Muscle layer of colon (tissue), 2 donors: ENCODE measurements around the gene XRN2.
"Not testable (repeated sequence)": the region's sequence is repeated elsewhere in the genome, so short reads cannot be mapped to it uniquely, and the experiment has no call there.

Experiments
- H3K27ac ChIP-seq: one replicate; pipeline ENCODE4 v1.7.0; 2013; ENCODE audit warnings: low read depth, mild to moderate bottlenecking, low read length, moderate library complexity
- H3K27me3 ChIP-seq, 2 donors: one replicate each; pipeline ENCODE4 v1.7.0; 2013; ENCODE audit warnings: low read length in 2 of 2, mild to moderate bottlenecking in 2 of 2; ENCODE audit not compliant: insufficient read depth in 2 of 2, control insufficient read depth in 1 of 2
- H3K36me3 ChIP-seq: one replicate; pipeline ENCODE4 v1.7.0; 2013; ENCODE audit warnings: mild to moderate bottlenecking, low read length; ENCODE audit not compliant: insufficient read depth
- H3K4me1 ChIP-seq: one replicate; pipeline ENCODE4 v1.7.0; 2013; ENCODE audit warnings: mild to moderate bottlenecking, low read length; ENCODE audit not compliant: insufficient read depth
- H3K4me3 ChIP-seq, 2 donors: one replicate each; pipeline ENCODE4 v1.7.0; 2013; ENCODE audit warnings: low read length in 2 of 2, low read depth in 1 of 2, mild to moderate bottlenecking in 1 of 2, moderate library complexity in 1 of 2
- H3K9ac ChIP-seq: one replicate; pipeline ENCODE4 v1.7.0; 2013; ENCODE audit warnings: low read length
- H3K9me3 ChIP-seq: one replicate; pipeline ENCODE4 v1.7.0; 2013; ENCODE audit warnings: mild to moderate bottlenecking, low read length
- donor health status: abdominal sarcoma.
- donor health status: Adenocarcinoma of cecum.

Gene XRN2

DNA sequence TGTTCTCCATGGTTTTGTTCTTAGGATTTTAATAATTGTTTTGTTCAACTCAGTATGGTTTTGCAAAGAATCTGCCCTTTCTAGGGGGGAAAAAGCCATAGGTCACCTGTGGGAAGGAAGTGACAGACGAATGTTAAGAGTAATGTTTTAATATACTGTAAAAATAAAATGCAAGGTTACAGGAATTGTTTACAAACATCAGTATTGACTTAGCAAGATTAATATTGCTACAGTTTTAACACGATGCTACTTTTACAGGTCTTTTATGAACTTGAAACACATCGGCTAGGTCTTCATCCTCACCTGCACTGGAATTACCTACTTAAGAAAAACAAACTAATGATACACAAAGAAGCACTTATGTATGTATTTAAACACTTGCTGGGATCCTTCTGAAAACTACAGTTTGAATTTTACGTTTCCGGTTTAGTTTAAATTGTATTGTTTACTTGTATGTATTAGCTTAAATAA is 95.9 kb downstream of the XRN2 start:
- Histone ChIP-seq H3K4me3 (no peak overlapping the region), H3K27ac (no peak overlapping the region), H3K36me3 (no peaks in the 10 kb centered on the region), H3K27me3 (peaks cover 54 to 61% of the 10 kb centered on the region in 2 donors), H3K4me1 (no peaks in the 10 kb centered on the region), H3K9ac (no peak overlapping the region), H3K9me3 (peaks cover 12% of the 10 kb centered on the region)

DNA sequence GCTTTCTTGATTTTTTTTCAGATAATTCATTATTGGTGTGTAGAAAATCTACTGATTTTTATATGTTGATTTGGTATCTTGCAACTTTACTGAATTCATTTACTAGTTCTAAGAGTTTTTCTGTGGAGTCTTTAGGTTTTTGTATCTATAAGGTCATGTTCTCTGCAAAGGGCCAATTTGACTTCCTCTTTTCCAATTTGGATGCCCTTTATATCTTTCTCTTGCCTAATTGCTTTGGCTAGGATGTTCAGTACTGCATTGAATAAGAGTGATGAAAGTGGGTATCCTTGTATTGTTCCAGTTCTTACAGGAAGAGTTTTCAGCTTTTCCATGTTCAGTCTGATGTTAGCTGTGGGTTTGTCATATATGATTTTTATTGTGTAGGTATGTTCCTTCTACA is 108.6 kb downstream of the XRN2 start:
- no peaks in the 10 kb centered on the region for H3K9me3 ChIP-seq
- no peaks in the 10 kb centered on the region for H3K4me1 ChIP-seq
- no peaks in the 10 kb centered on the region for H3K27me3 ChIP-seq
- H3K4me3 ChIP-seq = no peak overlapping the region
- no peak overlapping the region for H3K27ac ChIP-seq
- no peak overlapping the region for H3K9ac ChIP-seq
- no peaks in the 10 kb centered on the region for H3K36me3 ChIP-seq

DNA sequence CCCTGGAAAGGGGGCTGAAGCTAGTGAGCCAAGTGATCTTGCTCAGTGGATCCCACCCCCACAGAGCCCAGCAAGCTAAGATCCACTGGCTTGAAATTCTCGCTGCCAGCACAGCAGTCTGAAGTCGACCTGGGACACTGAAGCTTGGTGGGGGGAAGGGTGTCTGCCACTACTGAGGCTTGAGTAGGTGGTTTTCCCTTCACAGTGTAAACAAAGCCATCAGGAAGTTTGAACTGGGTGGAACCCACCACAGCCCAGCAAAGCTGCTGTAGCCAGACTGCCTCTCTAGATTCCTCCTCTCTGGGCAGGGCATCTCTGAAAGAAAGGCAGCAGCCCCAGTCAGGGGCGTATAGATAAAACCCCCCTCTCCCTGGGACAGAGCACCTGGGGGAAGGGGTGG is 110.9 kb downstream of the XRN2 start:
- H3K4me1 ChIP-seq, H3K9ac ChIP-seq, H3K4me3 ChIP-seq, H3K27me3 ChIP-seq, H3K9me3 ChIP-seq, H3K27ac ChIP-seq, H3K36me3 ChIP-seq: not testable (repeated sequence)

DNA sequence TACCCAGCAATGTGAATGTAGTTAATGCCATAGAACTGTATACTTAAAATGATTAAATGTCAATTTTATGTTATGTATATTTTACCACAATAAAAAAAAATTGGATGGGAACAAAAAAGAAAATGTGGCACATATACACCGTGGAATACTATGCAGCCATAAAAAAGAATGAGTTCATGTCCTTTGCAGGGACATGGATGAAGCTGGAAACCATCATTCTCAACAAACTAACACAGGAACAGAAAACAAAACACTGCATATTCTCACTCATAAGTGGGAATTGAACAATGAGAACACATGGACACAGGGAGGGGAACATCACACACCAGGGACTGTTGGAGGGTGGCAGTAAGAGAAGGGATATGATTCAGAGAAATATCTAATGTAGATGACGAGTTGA is 116.0 kb downstream of the XRN2 start:
- H3K9ac ChIP-seq, H3K27ac ChIP-seq, H3K9me3 ChIP-seq, H3K4me1 ChIP-seq, H3K4me3 ChIP-seq, H3K36me3 ChIP-seq, H3K27me3 ChIP-seq: not testable (repeated sequence)

DNA sequence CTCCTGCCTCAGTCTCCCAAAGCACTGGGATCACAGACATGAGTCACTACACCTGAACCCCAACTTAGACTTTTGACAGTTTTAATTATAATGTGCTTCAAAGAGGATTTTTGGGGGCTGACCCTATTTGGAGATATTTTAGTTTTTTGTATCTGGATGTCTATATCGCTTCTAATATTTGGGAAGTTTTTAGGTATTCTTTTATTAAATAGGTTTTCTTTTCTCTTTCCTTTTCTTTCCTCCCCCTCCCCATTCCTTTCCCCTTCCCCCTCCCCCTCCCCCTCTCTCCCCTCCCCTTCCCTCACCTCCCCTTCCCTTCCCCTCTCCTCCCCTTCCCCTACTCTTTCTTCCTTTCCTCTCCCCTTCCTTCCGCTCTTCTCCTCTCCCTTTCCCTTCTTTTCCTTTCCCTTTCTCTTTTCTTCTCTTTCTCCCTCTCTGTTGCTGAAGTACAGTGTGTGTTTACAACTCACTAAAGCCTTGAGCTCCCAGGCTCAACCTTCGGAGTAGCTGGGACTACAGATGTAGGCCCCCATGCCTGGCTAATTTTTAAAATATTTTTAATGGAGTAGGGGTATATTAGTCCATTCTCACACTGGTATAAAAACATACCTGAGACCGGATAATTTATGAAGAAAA is 118.6 kb downstream of the XRN2 start:
- no peaks in the 10 kb centered on the region for H3K27me3 ChIP-seq
- no peak overlapping the region for H3K9ac ChIP-seq
- H3K36me3 ChIP-seq = no peaks in the 10 kb centered on the region
- no peak overlapping the region for H3K4me3 ChIP-seq
- H3K9me3 ChIP-seq = peaks cover 7% of the 10 kb centered on the region
- H3K4me1 ChIP-seq = no peaks in the 10 kb centered on the region
- no peak overlapping the region for H3K27ac ChIP-seq

DNA sequence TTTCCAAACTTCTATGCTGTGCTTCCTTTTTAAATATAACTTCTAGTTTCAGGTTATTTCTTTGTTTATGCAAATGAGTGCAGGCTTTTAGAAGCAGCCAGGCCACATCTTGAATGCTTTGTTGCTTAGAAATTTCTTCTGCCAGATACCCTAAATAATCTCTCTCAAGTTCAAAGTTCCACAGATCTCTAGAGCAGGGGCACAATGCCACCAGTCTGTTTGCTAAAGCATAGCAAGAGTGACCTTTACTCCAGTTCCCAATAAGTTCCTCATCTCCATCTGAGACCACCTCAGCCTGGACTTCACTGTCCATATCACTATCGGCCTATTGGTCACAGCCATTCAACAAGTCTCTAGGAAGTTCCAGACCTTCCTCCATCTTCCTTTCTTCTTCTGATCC is 120.6 kb downstream of the XRN2 start:
- not testable (repeated sequence) for H3K9me3 ChIP-seq, H3K9ac ChIP-seq, H3K4me1 ChIP-seq, H3K27me3 ChIP-seq, H3K4me3 ChIP-seq, H3K36me3 ChIP-seq, H3K27ac ChIP-seq

DNA sequence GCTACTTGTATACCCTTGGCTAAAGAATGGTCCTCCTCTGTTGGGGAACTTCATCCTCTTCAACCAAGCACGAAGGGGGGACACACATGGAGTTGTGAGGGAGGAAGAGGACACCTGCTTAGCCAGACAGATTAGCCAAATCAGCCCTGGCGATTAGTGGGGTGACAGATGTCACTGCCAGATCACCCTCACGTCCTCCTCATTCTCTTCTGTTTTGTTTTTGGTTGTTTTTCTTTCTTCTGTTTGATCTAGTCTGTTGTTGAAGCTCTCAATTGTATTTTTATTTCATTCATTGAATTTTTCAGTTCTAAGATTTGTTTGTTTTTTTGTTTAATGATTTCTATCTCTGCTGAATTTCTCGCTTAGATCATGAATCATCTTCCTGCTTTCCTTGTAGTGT is 121.7 kb downstream of the XRN2 start:
- Histone ChIP-seq H3K4me1 (no peaks in the 10 kb centered on the region), H3K36me3 (no peaks in the 10 kb centered on the region), H3K27me3 (no peaks in the 10 kb centered on the region), H3K27ac (no peak overlapping the region), H3K9ac (no peak overlapping the region), H3K4me3 (no peak overlapping the region), H3K9me3 (peaks cover 7% of the 10 kb centered on the region)

DNA sequence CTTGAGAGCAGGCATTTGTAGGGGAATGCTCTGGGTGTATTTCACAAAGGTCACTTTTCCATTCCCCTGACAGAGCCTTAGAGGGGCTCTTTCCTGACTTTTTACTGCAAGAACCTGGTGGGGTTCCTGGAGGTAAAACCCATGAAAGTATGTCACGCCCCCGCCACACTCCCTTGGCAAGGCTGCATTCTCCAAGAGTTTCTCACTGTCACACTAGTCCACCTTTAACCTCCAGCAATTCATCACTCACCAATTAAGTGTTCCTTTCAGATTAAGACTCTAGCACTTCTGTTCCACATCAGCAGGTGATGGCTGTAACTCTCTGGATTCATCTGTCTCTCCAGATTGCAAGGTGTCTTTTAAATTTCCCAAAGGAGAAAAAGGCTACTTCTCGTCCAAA is 126.9 kb downstream of the XRN2 start:
- H3K4me1 ChIP-seq = no peaks in the 10 kb centered on the region
- H3K9ac ChIP-seq = no peak overlapping the region
- no peaks in the 10 kb centered on the region for H3K9me3 ChIP-seq
- no peak overlapping the region for H3K27ac ChIP-seq
- no peaks in the 10 kb centered on the region for H3K27me3 ChIP-seq
- H3K4me3 ChIP-seq = no peak overlapping the region
- no peaks in the 10 kb centered on the region for H3K36me3 ChIP-seq

DNA sequence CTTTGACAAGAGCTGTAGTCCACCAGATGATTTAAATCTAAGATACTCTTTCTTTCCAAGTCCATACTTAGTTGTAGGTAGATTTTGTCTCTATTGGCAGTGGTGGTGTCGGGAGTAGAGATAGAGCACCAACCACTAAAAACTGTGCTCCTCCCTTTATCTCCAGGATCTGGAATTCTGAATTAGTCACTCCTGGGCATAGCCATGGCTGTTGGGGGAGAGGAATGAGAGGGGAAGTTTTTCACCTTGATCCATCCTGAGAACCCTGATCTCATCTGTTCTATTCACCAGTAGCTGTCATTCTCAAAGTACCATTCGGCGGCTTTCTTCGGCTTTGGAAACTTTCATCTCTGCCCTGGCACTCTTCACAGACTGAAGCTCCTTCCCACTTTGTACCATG is 129.8 kb downstream of the XRN2 start:
- H3K4me1 ChIP-seq = no peaks in the 10 kb centered on the region
- H3K27ac ChIP-seq = no peak overlapping the region
- H3K36me3 ChIP-seq = no peaks in the 10 kb centered on the region
- H3K9ac ChIP-seq = no peak overlapping the region
- no peaks in the 10 kb centered on the region for H3K27me3 ChIP-seq
- no peak overlapping the region for H3K4me3 ChIP-seq
- no peaks in the 10 kb centered on the region for H3K9me3 ChIP-seq

DNA sequence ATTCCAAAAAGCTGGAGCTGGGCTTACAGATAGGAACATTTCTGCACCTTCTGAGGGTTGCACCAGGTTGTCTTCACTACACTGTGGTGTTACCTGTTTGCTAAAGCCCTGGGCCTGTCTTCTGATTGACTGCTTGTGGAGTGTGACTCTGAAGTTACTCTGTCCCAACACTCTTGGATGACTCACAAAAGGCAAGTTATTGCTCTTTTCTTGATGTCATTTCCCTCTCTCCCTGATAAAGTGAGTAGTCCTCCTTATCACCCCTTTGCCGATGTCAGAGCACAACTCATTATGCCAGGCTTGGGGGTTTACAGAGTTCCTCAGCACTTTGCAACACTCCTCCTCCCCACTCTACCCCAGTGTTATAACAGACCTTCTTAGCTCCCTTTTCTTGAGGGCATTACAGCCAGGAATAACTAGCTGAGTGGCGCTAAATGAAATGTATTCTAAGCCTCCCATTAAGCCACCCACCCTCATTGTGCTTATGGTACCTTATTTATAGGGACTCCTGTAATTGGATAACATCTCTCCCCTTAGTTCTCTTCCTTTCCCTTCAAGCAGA is 130.3 kb downstream of the XRN2 start:
- no peaks in the 10 kb centered on the region for H3K9me3 ChIP-seq
- no peaks in the 10 kb centered on the region for H3K27me3 ChIP-seq
- no peak overlapping the region for H3K9ac ChIP-seq
- no peaks in the 10 kb centered on the region for H3K36me3 ChIP-seq
- no peak overlapping the region for H3K27ac ChIP-seq
- no peaks in the 10 kb centered on the region for H3K4me1 ChIP-seq
- H3K4me3 ChIP-seq = no peak overlapping the region

DNA sequence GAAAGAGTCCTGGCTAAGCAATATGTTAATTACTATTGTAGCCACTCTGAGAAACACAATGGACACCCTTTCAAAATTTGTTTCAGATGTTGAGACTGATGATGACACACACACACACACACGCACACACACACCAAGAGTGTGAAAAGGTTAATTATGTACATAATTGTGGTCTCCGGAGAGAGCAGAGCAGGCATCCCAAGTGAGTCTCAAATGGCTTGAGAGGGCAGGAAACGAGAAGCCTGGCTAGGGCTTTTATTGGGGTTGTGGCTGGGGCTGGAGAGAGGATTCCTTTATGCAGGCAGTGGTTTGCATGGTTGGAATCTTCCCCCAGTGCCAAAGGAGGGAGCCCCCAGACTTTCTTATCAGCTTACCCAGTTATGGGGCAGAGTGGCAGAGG is 132.4 kb downstream of the XRN2 start:
- H3K4me1 ChIP-seq = no peaks in the 10 kb centered on the region
- H3K27me3 ChIP-seq = no peaks in the 10 kb centered on the region
- H3K9ac ChIP-seq = no peak overlapping the region
- H3K27ac ChIP-seq = no peak overlapping the region
- H3K4me3 ChIP-seq = no peak overlapping the region
- no peaks in the 10 kb centered on the region for H3K36me3 ChIP-seq
- no peaks in the 10 kb centered on the region for H3K9me3 ChIP-seq

DNA sequence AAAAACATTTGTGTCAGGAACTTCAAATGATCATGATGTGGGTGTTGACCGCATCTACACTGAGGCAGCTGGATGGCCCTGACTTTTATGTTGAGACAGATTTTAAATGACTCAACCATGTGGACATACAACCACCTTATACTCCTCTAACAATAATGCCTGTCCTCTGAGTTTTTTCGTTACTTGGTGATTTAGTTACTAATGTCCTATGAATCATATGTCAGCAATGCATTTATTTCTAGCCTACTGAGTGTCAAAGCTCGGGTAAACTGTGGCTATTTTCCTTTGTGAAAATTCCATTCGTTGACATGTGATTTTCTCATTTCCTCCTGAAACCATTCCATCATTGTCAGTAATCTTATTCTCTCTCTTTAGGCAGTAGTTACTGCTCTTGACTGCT is 133.1 kb downstream of the XRN2 start:
- Histone ChIP-seq H3K9ac (no peak overlapping the region), H3K4me3 (no peak overlapping the region), H3K36me3 (no peaks in the 10 kb centered on the region), H3K9me3 (no peaks in the 10 kb centered on the region), H3K4me1 (no peaks in the 10 kb centered on the region), H3K27ac (no peak overlapping the region), H3K27me3 (no peaks in the 10 kb centered on the region)
